Measurements from ENCODE around the gene DOCK11. TPM values are rescaled to one million over a fixed set of nuclear protein-coding genes. Genes with fewer than 3 reads are reported as not detected.

Gene DOCK11
- polyA plus RNA-seq, 1 donor from 2014 or later = 37.2 TPM

GRCh38 chrX:118630848-118631247 lies 135.2 kb downstream of the DOCK11 start:
- Histone ChIP-seq H3K36me3 (ENCODE audit: insufficient read depth, low read length) (no peaks in the 10 kb centered on the region), H3F3A (ENCODE audit: insufficient read depth, low read length, poor library complexity, severe bottlenecking) (no peaks in the 10 kb centered on the region), H3K27me3 (ENCODE audit: insufficient read depth, low read depth, low read length) (no peaks in the 10 kb centered on the region), H3K9me3 (ENCODE audit: low read length) (no peaks in the 10 kb centered on the region), H3K9ac (ENCODE audit: low read length) (no peak overlapping the region), H4K20me1 (ENCODE audit: insufficient read depth) (no peaks in the 10 kb centered on the region), H3K9me2 (ENCODE audit: insufficient read depth, low read length) (no peaks in the 10 kb centered on the region), H3K4me3 (ENCODE audit: low read length) (no peak overlapping the region), H3K27ac (ENCODE audit: low read length) (no peak overlapping the region), H3K79me2 (replicated peaks; ENCODE audit: insufficient read depth, low read length) (no peaks in the 10 kb centered on the region), H3K4me2 (ENCODE audit: low read length) (no peak overlapping the region), H2AFZ (ENCODE audit: low read depth, low read length) (no peak overlapping the region)
- TF ChIP-seq RAD21 (conservative IDR thresholded peaks at IDR 0.05) (no peak), CTCF (IDR thresholded peaks at IDR 0.05; ENCODE audit: poor library complexity, severe bottlenecking) (no peak), SMC3 (conservative IDR thresholded peaks at IDR 0.05; ENCODE audit: poor library complexity) (no peak), EP300 (conservative IDR thresholded peaks at IDR 0.05; ENCODE audit: poor library complexity, severe bottlenecking) (no peak), EZH2 (IDR thresholded peaks at IDR 0.05; ENCODE audit: borderline replicate concordance, insufficient read depth, low read length, poor library complexity, severe bottlenecking) (no peak), MXI1 (conservative IDR thresholded peaks at IDR 0.05; ENCODE audit: poor library complexity, severe bottlenecking) (no peak), TAF1 (IDR thresholded peaks at IDR 0.05; ENCODE audit: low read depth) (no peak)

GRCh38 chrX:118631586-118631985 lies 136.0 kb downstream of the DOCK11 start:
- Histone ChIP-seq H3K27me3 (ENCODE audit: insufficient read depth, low read depth, low read length) (no peaks in the 10 kb centered on the region), H4K20me1 (ENCODE audit: insufficient read depth) (no peaks in the 10 kb centered on the region), H3K4me2 (ENCODE audit: low read length) (no peak overlapping the region), H3K9ac (ENCODE audit: low read length) (no peak overlapping the region), H3K9me3 (ENCODE audit: low read length) (no peaks in the 10 kb centered on the region), H2AFZ (ENCODE audit: low read depth, low read length) (no peak overlapping the region), H3K27ac (ENCODE audit: low read length) (no peak overlapping the region), H3K9me2 (ENCODE audit: insufficient read depth, low read length) (no peaks in the 10 kb centered on the region), H3F3A (ENCODE audit: insufficient read depth, low read length, poor library complexity, severe bottlenecking) (no peaks in the 10 kb centered on the region), H3K79me2 (replicated peaks; ENCODE audit: insufficient read depth, low read length) (no peaks in the 10 kb centered on the region), H3K36me3 (ENCODE audit: insufficient read depth, low read length) (no peaks in the 10 kb centered on the region), H3K4me3 (ENCODE audit: low read length) (no peak overlapping the region)
- no peak for TF ChIP-seq RAD21 (conservative IDR thresholded peaks at IDR 0.05)
- TF ChIP-seq REST (IDR thresholded peaks at IDR 0.05; ENCODE audit: borderline replicate concordance) = no peak
- TF ChIP-seq TAF1 (IDR thresholded peaks at IDR 0.05; ENCODE audit: low read depth) = no peak
- TF ChIP-seq MXI1 (conservative IDR thresholded peaks at IDR 0.05; ENCODE audit: poor library complexity, severe bottlenecking) = no peak
- TF ChIP-seq CTCF (IDR thresholded peaks at IDR 0.05; ENCODE audit: poor library complexity, severe bottlenecking) = no peak

Measured in neural cell (in vitro differentiated cells).